GM19395 (cell line): ENCODE results near the gene RASSF10.
"Not testable (repeated sequence)": the region's sequence is repeated elsewhere in the genome, so short reads cannot be mapped to it uniquely, and the experiment has no call there.

Source experiments
- ATAC-seq: cut with Tn5 transposase; IDR thresholded peaks from one replicate; pipeline ENCODE4 v1.9.1; 2021; ENCODE audit warnings: mild to moderate bottlenecking, moderate library complexity; ENCODE audit not compliant: unreplicated experiment

Gene RASSF10

GRCh38 chr11:13019313-13019712 lies 10.2 kb downstream of the RASSF10 start:
- ATAC-seq = no peak

DNA sequence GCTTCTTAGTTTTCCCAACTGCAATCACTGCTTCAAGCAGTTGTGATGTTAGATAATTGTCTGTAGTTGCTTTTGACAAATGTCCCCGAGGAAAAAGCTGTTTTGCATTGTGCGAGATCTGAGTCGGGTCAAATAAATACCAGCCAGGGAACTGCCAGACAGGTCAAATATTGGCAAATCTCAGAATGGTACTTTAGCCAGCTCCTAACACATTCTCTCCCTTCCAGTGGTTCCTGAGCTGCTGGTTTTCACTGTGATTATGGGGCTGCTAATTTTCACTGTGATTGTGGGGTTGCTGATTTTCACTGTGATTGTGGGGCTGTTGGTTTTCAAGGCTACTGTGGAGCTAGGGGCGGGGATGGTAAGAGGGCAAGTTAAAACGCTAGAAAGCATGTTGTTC lies 14.3 kb downstream of the RASSF10 start:
- no peak for ATAC-seq

GRCh38 chr11:13026722-13027121 lies 17.6 kb downstream of the RASSF10 start:
- no peak for ATAC-seq

DNA sequence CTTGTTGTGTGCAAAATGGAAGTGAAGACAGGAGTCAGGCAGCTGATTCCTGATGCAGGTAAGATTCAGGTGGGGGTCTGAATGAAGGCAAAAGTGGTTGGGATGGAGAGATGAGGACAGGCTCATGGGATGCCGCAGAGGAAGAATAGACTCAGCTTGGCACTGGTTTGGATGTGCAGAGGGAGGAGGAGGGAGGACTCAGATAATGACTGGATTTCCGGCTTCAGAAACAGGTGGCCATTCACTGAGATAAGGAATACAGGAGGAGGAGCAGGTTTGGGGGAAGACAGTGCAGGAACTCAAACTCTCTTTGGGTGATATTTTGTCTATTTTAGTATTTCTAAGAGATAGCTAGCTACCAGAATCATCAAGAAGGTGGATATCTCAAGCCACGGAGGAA lies 19.2 kb downstream of the RASSF10 start:
- no peak for ATAC-seq

DNA sequence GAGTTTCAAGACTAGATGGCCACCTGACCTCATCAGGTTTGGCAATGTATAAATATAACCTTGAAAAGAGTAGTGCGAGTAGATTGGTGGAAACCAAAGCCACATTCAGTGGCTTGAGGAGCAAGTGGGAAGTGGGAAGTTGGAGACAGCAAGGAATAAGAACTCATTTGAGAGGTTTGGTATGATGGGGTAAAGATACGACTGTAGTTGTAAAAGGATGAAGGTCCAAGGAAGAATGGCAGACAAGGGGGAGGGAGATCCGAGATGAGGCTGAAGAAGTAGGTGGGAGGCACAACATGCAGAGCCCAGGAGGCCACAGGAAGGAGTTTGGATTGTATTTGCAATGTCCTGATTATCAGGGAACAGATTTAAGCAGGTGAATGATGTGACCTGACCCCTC lies 20.8 kb downstream of the RASSF10 start:
- no peak for ATAC-seq

- ATAC-seq = no peak
These were observed 21.7 kb downstream of the RASSF10 start for GRCh38 chr11:13030857-13031256.

DNA sequence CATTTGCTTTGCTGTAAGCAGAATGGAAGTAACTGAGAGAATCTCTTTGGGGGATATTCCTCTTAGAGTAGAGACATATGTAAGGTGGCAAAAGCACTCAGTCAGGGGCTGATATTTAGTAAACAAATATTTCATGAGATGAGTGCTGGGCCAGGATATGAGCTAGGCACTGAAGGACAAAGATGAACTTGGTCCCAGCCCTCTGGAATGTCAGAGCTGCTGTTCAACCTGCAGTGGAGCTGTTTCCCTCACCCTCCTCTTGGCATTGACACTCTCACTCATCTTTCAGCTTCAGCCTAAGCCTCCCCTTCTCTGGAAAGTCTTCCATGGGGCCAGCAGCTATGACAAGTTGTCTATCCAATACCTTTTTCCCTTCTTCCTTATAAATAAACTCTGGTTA lies 22.2 kb downstream of the RASSF10 start:
- ATAC-seq = no peak

DNA sequence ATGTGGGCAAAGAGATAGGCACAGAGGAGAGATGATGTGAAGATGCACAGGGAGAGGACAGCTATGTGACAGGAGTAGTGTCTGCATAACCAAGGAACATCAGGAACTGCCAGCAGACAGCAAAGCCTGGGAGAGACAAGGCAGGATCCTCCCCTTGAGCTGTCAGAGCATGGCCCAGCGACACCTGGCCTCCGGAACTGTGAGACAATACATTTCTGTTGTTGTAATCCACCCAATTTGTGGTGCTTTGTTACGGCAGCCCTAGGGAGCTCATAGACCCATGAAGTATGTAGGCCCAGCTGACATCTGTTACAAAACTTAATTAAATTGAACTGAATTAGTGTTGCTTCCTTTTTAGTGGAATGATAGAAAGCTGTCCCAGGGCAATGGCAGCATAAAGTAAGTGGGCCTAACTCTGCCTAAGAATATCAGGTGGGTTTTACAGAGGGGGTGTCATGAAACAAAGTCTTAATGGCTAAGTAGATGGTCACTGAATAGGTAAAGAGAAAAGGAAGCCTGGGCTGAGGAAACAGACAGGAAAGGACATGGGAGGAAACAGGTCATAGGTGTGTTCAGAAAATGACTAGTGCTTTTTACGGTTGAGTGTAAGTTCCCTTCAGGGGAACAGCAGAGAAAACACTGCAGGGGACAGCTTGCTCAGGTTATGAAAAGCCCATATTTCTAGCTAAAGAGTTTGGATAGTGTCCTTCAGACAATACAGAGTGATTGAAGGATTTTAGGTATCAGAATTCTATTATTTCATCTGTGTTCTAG lies 24.8 kb downstream of the RASSF10 start:
- ATAC-seq = no peak

- ATAC-seq = no peak
These were observed 26.6 kb downstream of the RASSF10 start for GRCh38 chr11:13035711-13036110.

GRCh38 chr11:13036235-13036634 lies 27.1 kb downstream of the RASSF10 start:
- ATAC-seq = no peak

DNA sequence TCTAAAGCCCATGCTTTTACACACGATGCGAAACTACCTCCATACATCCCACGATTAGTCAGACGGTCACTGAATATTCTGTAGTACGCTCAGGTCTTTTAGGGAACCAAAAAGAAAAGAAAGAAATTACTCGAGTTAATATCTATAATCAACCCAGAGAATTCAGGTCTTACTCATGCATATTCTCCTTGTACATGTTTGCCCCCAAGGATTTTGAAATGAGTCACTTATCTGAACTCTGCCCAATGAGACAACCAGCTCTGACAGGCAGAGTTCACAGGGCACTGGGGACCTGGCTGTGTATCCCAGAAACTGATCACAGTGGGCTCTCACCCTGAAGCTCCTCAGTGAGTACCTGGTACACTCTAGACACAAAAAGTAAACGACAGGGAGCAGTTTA lies 29.2 kb downstream of the RASSF10 start:
- ATAC-seq = no peak

DNA sequence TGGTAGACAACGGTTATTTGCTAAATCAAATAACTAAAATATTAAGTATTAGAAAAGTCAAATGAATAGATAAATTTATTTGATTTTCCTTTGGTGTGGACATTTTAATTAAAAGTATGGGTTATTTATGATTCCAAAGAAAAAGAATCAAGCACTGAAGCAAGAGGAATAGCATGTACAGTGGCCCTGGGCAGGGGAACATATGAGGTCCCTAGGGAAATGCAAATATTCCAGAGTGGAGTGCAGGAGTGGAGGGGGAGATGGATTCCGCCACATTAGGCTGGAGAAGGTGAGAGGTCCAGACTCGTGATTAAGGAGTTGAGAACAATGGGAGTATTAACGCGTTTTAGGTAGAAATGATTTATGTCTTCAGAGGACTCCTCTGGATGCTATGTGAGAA lies 30.0 kb downstream of the RASSF10 start:
- no peak for ATAC-seq

DNA sequence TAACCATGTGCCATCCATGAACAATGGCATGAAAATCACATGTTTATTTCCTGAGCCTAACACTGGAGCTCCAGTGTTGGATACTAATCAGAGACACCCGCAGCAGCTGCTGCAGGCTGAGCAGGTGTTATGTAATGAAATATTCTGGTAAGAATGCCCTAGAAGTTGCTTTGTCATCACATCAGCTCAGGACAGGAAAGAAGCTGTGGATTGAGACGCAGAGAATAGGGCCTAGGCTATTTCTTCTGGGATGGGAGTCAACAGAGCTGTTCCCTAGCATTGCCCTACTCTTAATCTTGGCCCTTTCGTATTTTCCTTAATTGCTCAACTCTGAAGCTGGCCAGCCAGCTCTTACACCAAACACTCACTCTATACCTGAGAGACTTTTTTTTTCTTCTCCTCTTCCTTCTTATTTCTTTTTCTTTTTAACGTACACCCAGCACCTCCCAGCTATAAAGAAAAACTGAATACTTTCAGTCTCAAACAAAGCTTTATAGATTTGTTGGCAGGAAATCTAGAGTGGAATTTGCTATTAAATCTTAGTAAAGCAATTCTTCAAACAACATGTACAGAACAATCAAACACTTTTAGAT lies 31.9 kb downstream of the RASSF10 start:
- no peak for ATAC-seq

DNA sequence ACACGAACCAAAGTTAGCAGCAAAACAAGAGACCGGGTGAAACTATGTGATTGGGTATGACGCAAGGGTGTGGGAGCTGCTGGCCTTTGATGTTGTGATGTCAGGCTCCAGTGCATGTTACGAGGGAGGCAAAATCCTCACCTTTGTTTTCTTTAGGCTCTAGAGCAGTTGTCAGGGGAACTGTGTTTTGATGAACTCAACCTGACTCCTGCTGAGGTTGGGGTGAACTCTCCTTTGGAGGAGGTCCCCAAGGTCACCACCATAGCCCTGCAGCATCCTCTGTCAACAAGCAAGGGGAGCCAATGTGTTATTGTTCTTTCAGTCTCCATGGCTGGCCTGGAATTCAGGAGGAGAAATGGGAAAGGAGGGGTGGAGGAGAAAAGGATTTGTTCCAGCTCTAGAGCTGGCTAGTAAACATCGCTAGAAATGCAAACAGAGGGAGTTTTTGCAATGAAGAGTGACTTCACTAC lies 33.8 kb downstream of the RASSF10 start:
- ATAC-seq = no peak

DNA sequence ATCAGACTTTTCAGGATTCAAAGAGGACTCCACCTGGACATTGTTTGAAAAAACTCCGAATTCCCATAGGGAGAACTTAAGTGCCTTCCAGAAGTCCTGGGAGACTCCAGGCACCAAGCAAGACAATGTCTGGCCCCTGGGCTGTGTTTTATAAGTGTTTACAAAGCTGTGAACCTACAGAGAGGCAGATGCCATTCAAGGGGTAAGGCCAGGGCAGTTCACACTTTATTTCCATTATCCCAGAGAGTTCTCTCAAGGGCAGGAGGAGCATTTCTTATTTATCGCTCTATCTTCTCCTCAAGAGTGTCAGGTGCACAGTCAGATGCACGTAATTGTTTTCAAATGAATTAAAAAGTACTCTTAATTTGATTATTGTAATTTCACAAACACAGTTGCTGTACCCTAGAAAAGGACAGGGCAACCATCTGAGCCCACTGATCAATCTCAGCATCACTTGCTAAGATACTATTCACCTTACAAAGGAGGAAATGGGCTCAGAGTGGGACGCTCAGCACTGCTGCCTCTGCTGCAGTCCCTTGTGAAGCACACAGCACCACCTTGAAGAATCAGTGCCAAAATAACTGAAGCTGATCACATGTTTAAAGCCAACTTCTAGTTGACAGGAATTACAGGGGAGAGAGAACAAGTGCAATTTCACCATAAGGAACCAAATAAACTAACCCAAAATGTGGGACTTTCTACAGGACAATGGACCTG lies 35.0 kb downstream of the RASSF10 start:
- no peak for ATAC-seq

DNA sequence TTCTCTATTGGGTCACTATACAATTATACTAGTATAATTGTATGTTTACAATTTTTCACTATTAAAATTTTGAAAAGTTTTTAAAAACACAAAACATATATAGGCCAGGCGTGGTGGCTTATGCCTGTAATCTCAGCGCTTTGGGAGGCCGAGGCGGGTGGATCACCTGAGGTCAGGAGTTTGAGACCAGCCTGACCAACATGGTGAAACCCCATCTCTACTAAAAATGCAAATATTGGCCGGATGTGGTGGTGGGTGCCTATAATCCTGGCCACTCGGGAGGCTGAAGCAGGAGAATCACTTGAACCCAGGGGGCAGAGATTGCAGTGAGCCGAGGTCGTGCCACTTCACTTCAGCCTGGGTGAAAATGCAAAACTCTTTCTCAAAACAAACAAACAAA lies 36.0 kb downstream of the RASSF10 start:
- not testable (repeated sequence) for ATAC-seq

GRCh38 chr11:13045734-13046133 lies 36.6 kb downstream of the RASSF10 start:
- no peak for ATAC-seq

DNA sequence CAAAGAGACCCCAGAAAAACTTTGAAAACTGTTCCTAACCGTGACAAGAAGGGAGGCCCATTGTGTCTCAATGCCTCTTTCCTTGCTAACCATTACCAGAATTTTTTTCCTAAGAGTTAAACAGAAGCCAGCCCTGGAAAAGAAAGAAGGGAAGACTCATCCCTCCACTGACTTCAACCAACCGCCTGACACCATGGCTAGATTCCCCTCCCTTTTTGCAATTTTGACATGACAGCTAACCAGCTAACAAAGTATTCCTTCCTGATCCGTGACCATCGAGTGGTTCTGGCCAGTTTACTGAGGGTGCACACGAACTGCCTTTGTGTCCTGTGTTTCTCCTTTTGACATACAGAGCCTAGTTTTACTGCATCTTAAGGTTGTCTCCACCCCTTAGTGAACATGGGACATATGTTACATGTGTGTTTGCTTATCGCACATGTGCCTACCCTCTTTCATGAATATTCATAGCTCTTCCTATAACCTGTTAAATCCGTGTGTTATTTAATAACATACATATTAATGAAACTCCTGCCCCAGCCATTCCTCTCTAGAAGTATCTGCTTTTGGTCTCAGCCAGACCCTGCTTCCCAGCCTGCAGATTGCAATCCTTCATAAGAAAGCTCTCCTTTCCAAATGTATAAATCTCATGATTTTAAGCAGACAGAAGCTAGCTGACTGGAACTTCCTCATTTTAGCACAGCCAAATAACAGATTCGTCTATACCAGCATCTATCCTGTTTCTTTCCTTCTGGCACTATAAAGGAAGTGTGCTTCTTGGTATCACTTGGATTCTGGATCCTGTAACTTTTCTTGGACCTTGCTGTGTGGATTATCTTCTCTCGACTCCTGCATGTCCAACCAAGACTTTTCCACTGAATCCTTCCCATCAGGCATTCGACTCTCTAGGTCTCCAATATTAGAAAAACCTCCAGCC lies 37.8 kb downstream of the RASSF10 start:
- ATAC-seq = no peak

- no peak for ATAC-seq
These were observed 38.8 kb downstream of the RASSF10 start for GRCh38 chr11:13047884-13048283.

DNA sequence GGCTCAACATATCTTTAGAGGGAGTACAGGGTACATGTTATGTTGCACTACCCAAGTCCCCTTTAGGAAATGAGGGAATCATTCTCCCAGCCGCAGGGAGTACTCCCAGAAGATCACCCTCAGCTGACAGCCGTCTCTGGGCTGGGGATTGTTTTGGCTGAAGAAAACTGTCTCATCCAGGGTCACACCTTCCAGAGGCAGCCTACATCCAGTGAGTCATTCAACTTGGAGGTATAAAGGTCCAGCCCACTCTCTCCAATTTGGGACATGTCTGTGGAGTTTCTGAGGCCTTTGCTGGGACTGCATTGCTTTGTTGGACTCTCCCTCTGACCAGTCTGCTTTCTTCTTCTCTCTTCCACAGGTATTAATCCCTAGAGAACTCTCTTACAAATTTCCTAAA lies 42.1 kb downstream of the RASSF10 start:
- ATAC-seq = no peak

- no peak for ATAC-seq
These were observed 43.0 kb downstream of the RASSF10 start for GRCh38 chr11:13052130-13052571.
